ENCODE results near the gene MVB12B. TPM values are rescaled to one million over a fixed set of nuclear protein-coding genes. Genes with fewer than 3 reads are reported as not detected.

The MVB12B gene
- total RNA-seq, 1 donor from 2014 or later = 12.8 TPM

- H3K4me3 Mint-ChIP-seq (ENCODE audit: unreplicated experiment) = no peak overlapping the region
- Histone ChIP-seq H2AFZ (ENCODE audit: low read depth, low read length) (no peak overlapping the region), H3K4me1 (ENCODE audit: insufficient read depth, low read length) (no peaks in the 10 kb centered on the region), H3K36me3 (ENCODE audit: insufficient read depth, low read length) (no peaks in the 10 kb centered on the region), H4K20me1 (ENCODE audit: insufficient read depth, low read length) (no peaks in the 10 kb centered on the region), H3K4me3 (ENCODE audit: insufficient read depth, low read depth, low read length) (no peak overlapping the region), H3K4me2 (ENCODE audit: low read length) (no peak overlapping the region), H3K27me3 (ENCODE audit: insufficient read depth, low read length) (no peaks in the 10 kb centered on the region), H3K79me2 (ENCODE audit: insufficient read depth, low read length) (no peaks in the 10 kb centered on the region), H3K9me3 (ENCODE audit: insufficient read depth, low read depth, low read length) (no peaks in the 10 kb centered on the region), H3K27ac (ENCODE audit: low read depth, low read length) (no peak overlapping the region), H3K9ac (ENCODE audit: low read length) (no peak overlapping the region)
- no peak for DNase-seq (ENCODE audit: low read depth)
- TF ChIP-seq CTCF (IDR thresholded peaks at IDR 0.05; ENCODE audit: insufficient read depth, low read depth, low read length) (peak; percentile 8), EZH2 (IDR thresholded peaks at IDR 0.05; ENCODE audit: insufficient read depth, low read length) (no peak)
- peaks cover 3% of the 10 kb centered on the region for H3K36me3 Mint-ChIP-seq (ENCODE audit: low read depth, unreplicated experiment)
- H3K4me1 Mint-ChIP-seq (ENCODE audit: low read depth, unreplicated experiment) = no peaks in the 10 kb centered on the region
- H3K9me3 Mint-ChIP-seq (ENCODE audit: unreplicated experiment) = no peaks in the 10 kb centered on the region
- no peak overlapping the region for H3K27ac Mint-ChIP-seq (ENCODE audit: unreplicated experiment)
- FAIRE-seq = no peak
- no peaks in the 10 kb centered on the region for H3K27me3 Mint-ChIP-seq (ENCODE audit: low read depth, unreplicated experiment)
Measured at GRCh38 chr9:126386088-126386487, 59.5 kb downstream of the MVB12B start.

- FAIRE-seq (no peak), DNase-seq (ENCODE audit: low read depth) (no peak)
- Histone ChIP-seq H3K9me3 (ENCODE audit: insufficient read depth, low read depth, low read length) (no peaks in the 10 kb centered on the region), H3K4me3 (ENCODE audit: insufficient read depth, low read depth, low read length) (no peak overlapping the region), H3K4me2 (ENCODE audit: low read length) (no peak overlapping the region), H3K9ac (ENCODE audit: low read length) (no peak overlapping the region), H2AFZ (ENCODE audit: low read depth, low read length) (no peak overlapping the region), H3K36me3 (ENCODE audit: insufficient read depth, low read length) (no peaks in the 10 kb centered on the region), H3K27ac (ENCODE audit: low read depth, low read length) (no peak overlapping the region), H3K79me2 (ENCODE audit: insufficient read depth, low read length) (no peaks in the 10 kb centered on the region), H3K4me1 (ENCODE audit: insufficient read depth, low read length) (no peaks in the 10 kb centered on the region), H3K27me3 (ENCODE audit: insufficient read depth, low read length) (no peaks in the 10 kb centered on the region), H4K20me1 (ENCODE audit: insufficient read depth, low read length) (no peaks in the 10 kb centered on the region)
- no peak overlapping the region for H3K4me3 Mint-ChIP-seq (ENCODE audit: unreplicated experiment)
- H3K27me3 Mint-ChIP-seq (ENCODE audit: low read depth, unreplicated experiment) = no peaks in the 10 kb centered on the region
- no peaks in the 10 kb centered on the region for H3K4me1 Mint-ChIP-seq (ENCODE audit: low read depth, unreplicated experiment)
- peaks cover 7% of the 10 kb centered on the region for H3K36me3 Mint-ChIP-seq (ENCODE audit: low read depth, unreplicated experiment)
- H3K27ac Mint-ChIP-seq (ENCODE audit: unreplicated experiment) = no peak overlapping the region
- no peak for TF ChIP-seq EZH2 (IDR thresholded peaks at IDR 0.05; ENCODE audit: insufficient read depth, low read length)
- TF ChIP-seq CTCF (IDR thresholded peaks at IDR 0.05; ENCODE audit: insufficient read depth, low read depth, low read length) = no peak
- no peaks in the 10 kb centered on the region for H3K9me3 Mint-ChIP-seq (ENCODE audit: unreplicated experiment)
Measured at GRCh38 chr9:126386776-126387175, 60.1 kb downstream of the MVB12B start.

GRCh38 chr9:126388964-126389708 lies 62.5 kb downstream of the MVB12B start:
- Histone ChIP-seq H2AFZ (ENCODE audit: low read depth, low read length) (no peak overlapping the region), H4K20me1 (ENCODE audit: insufficient read depth, low read length) (no peaks in the 10 kb centered on the region), H3K36me3 (ENCODE audit: insufficient read depth, low read length) (no peaks in the 10 kb centered on the region), H3K4me3 (ENCODE audit: insufficient read depth, low read depth, low read length) (no peak overlapping the region), H3K9me3 (ENCODE audit: insufficient read depth, low read depth, low read length) (no peaks in the 10 kb centered on the region), H3K79me2 (ENCODE audit: insufficient read depth, low read length) (no peaks in the 10 kb centered on the region), H3K9ac (ENCODE audit: low read length) (no peak overlapping the region), H3K4me2 (ENCODE audit: low read length) (no peak overlapping the region), H3K27me3 (ENCODE audit: insufficient read depth, low read length) (no peaks in the 10 kb centered on the region), H3K27ac (ENCODE audit: low read depth, low read length) (no peak overlapping the region), H3K4me1 (ENCODE audit: insufficient read depth, low read length) (no peaks in the 10 kb centered on the region)
- DNase-seq (ENCODE audit: low read depth) (no peak), FAIRE-seq (no peak)
- Mint-ChIP-seq H3K27ac (ENCODE audit: unreplicated experiment) (peak overlapping the region; percentile 27), H3K27me3 (ENCODE audit: low read depth, unreplicated experiment) (no peaks in the 10 kb centered on the region), H3K36me3 (ENCODE audit: low read depth, unreplicated experiment) (peaks cover 13% of the 10 kb centered on the region), H3K4me3 (ENCODE audit: unreplicated experiment) (no peak overlapping the region), H3K4me1 (ENCODE audit: low read depth, unreplicated experiment) (peaks cover 4% of the 10 kb centered on the region), H3K9me3 (ENCODE audit: unreplicated experiment) (no peaks in the 10 kb centered on the region)
- TF ChIP-seq CTCF (IDR thresholded peaks at IDR 0.05; ENCODE audit: insufficient read depth, low read depth, low read length) (no peak), EZH2 (IDR thresholded peaks at IDR 0.05; ENCODE audit: insufficient read depth, low read length) (no peak)

All from astrocyte (in vitro differentiated cells and primary cell).